Islet precursor cell (in vitro differentiated cells): ENCODE results near the gene ZNF569.
"Not testable (repeated sequence)": the region's sequence is repeated elsewhere in the genome, so short reads cannot be mapped to it uniquely, and the experiment has no call there.

Experiments
- DNase-seq: peaks from one replicate; pipeline ENCODE4 v3.0.0-alpha.2; 2018

The ZNF569 gene

DNA sequence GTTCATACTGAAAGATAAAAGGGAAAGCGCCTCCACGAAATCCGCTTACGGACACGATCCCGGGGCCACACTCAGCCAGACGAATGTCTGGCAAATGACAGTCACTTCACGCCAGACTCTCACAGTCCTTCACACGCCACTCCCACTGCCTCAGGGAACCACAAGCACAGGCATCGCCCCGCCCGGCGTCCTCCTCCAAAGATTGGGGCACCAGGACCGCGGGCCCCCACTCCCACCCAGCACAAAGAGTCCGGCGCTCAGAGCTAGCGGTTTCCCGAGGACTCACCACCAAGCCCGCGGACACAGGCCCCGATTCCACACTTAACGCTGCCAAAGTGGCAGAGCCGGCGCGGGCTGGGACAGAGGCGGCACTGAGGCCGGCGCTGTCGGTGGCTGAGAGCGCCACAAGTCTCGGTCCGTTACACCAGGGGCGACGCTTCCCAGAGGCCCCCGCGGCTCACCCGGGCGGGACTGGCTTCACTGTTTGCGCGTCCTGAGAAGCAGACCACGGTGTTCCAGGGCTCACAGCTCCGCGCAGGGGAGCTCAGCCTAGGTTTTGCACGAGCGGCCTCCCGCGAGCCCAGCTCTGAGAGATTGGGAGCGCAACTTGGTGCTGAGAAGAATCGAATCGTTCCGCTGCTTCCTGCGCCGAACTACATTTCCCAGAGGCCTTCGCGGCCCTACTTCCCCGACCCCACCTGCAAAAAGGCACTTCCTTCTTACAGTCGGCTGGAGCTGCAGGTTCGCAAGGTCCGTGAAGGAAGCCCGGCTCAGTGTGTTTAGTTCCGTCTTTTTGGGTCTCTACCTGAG lies at the start of gene ZNF569:
TSS of gene ZNF569 (minus strand) at position 647 of the 810 bp plus-strand sequence. CDS start 22,523 bp downstream, outside the sequence.
- DNase-seq = peak; percentile 95

DNA sequence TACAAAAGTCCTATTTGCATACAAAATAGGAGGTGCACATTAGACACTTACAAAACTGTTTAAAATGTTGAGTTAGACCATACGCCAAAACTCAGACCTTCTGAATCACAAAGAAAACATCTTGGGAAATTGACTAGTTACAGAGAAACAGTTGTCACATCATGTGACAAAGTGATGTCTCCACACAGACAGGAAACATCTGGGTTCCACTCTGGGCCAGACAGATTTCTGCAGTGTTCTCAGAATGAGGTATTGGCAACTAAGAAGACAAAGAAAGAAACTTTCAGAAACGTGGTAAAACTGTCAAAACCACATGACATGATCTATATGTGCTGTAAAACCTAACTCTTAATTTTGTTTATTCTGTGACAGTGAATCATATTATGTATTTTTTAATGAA lies 46.2 kb upstream of the ZNF569 start:
- DNase-seq = no peak

GRCh38 chr19:37511821-37512220 lies 44.6 kb upstream of the ZNF569 start:
- no peak for DNase-seq

DNA sequence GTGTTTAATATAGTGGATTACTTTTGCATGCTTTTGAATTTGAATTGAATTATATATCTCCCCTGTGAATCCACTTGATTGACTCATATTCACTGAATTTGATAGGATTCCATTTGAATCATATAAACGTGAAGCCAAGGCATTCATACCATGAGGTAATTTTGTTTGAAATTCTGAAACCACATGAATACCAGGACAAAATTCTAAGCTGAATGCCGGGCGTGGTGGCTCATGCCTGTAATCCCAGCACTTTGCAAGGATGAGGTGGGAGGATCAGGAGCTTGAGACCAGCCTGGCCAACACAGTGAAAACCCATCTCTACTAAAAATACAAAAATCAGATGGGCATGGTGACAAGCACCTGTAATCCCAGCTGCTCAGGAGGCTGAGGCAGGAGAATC lies 43.9 kb upstream of the ZNF569 start:
- no peak for DNase-seq

GRCh38 chr19:37507167-37507464 lies 39.9 kb upstream of the ZNF569 start:
- DNase-seq = no peak

DNA sequence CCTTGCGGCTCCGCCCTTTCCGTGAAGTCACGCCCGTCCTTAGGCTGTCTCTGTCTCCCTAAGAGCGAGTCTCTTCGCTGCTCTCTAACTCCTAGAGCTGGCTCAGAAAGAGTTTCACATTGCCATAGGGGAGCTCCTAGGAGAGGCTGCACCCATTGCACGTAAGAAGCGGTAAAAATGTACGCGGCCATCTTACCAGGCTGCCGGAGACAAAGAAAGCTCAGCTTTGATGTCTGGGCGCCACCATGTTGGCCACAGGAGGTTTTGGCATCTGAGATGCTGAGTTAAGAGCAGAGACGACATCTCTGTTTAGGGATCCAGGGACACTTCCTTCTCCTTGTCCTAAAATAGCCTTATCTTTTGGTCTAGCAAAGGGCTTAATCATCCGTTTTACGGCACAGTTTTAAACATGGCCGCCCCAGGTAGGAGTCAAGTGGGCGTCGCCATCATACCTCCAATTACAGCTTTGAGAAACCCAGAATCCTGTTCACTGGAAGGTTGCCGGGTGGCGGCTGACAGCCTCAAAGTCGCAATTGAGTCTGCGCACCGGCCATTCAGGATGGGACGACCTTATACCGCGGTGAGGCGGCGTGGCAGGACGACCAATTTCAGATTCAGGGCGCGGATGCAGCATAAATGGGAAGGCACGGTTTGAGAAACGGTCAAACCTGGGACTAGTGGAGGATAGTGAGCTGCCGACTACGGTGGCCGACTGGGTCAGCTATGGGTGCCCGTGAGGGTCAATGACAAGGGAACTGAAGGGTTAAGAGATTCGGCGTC lies 39.3 kb upstream of the ZNF569 start, which contains the start of gene ZNF793:
TSS of gene ZNF793 (plus strand) at position 553 of the 780 bp plus-strand sequence. CDS start 16,501 bp downstream, outside the sequence.
- DNase-seq = peak; percentile 89

DNA sequence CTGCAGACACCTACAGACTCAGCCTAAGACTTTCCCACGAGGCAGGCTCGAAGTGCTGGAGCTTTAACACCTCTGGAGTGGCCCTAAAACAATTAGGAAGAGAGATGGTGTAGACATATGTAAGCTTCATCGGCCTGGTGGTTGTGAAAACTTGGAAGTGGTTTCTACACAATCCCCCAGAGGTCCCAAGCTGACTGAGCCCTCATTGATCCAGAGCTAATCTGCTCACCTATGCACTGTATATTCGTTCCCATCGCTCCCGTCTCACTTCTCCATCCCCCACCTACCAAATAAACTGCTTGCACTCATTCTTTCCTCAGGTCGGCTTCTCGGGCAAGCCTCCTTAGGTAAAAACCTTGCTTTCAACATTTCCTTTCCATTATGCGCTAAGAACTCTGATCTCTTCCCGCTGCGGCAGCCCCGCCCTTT lies 38.7 kb upstream of the ZNF569 start:
- DNase-seq = no peak

- no peak for DNase-seq
Observed at GRCh38 chr19:37492213-37492612, 25.0 kb upstream of the ZNF569 start.

GRCh38 chr19:37484406-37485168 lies 17.3 kb upstream of the ZNF569 start:
- no peak for DNase-seq

- no peak for DNase-seq
Observed at GRCh38 chr19:37472165-37472564, 4.9 kb upstream of the ZNF569 start.

DNA sequence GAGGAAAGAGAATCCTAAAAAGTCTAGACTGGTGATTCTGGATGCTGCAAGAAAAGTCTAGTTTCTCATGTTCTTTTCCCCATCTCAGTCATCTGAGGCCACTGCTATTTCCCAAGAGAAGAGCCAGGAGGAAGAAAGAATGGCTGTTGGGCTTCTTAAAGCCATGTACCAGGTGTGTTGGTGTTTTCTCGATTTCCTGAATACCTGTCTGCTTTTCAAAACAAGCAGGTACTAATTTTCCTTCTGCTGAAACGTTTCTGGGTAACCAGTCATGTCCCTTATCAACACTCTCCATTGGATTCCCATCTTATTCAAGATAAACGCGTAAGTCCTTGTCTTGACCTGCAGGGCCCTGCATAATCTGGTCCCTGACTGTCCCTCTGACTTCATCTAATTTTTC lies 3.0 kb upstream of the ZNF569 start:
- no peak for DNase-seq

DNA sequence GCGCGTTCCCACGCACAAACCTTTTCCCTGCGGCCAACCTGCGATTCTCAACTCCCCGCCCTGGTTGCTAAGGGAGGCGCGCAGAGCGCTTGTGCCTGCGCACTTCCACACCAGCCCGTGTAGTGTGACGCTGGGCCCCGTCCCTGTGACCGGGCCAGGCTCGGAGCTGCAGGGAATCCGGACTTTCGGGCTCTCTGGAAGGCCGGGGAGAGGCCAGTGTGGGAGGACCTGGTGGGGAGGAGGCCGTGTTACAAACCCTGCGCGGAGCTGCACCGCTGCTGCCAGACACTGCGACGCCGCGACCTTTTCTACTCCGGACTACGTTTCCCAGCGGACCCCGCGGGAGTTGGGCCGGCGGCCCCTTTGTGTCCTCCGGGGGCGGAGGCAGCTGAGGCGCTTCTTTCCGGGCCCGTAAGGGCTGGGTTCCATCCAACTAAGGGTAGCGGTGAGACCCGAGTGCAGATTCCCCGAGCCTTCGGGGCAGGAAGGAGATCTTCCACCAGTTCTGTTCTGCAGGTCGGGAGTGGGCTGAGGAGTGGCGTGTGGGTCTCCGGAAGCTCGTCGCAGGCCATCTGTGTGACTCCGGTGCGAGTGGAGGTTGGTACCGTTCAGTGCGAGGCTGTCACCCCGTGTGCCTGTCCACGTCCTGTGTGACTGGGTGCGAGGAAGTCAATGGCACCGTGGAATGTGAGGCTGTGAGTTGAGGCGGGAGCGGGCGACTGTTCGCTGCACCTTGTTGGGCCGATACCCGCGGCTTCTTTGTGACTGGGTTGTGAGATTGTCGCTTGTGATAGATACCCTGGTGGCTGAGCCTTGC lies 1.9 kb upstream of the ZNF569 start, which contains the start of gene ZNF570:
TSS of gene ZNF570 (plus strand) at position 396 of the 817 bp plus-strand sequence. CDS start 999 bp downstream, outside the sequence.
- DNase-seq = peak; percentile 94

DNA sequence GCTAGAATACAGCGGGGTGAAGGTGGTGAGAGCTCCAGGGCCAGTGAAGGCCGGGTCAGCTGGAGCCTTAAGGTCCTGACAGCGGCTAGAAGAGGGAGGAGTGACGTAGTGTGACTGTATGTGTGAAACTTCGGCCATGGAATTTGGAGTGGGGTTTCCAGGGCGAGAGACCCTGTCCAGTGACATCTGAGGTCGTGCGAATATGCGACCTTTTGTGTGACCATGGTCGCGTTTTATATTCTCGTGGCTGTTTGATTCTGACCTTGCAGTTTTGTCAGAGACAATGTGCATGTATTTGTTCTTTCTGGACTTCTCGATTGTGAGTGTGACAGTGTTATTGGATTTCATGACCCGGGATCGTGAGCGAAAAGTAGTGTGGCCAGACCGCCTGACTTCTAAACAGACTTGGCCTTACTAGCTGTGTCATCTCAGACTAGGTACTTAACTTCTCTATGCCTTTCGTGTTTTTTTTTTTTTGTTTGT lies 405 bp upstream of the ZNF569 start:
- no peak for DNase-seq

DNA sequence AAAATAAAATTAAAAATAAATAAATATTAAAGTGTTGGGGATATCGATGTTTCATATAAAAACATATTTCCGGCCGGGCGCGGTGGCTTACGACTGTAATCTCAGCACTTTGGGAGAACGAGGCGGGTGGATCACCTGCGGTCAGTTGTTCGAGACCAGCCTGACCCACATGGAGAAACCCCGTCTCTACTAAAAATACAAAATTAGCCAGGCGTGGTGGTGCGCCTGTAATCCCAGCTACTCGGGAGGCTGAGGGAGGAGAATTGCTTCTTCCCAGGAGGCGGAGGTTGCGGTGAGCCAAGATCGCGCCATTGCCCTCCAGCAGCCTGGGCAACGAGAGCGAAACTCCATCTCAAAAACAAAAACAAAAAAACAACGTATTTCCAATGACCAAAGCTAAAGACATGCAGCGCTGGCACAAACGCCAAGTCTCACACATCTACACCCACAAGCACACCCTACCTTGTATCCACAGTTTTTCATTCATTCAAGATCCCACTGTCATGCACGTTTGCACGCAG lies 907 bp downstream of the ZNF569 start:
- DNase-seq = no peak

GRCh38 chr19:37452500-37453245 lies 14.6 kb downstream of the ZNF569 start:
- no peak for DNase-seq

GRCh38 chr19:37413313-37414084 lies 53.7 kb downstream of the ZNF569 start:
- no peak for DNase-seq

DNA sequence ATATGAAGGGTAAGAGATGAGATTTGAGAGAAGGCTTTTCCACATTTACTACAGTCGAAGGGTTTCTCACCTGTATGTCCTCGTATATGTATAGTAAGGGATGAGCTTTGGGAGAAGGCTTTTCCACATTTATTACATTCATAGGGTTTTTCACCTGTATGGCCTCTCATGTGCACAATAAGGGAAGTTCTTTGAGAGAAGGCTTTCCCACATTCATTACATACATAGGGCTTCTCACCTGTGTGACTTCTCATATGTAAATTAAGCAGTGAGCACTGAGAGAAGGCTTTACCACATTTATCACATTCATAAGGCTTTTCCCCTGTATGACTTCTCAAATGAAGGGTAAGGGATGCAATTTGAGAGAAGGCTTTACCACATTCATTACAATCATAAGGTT lies 54.5 kb downstream of the ZNF569 start:
- DNase-seq = no peak

DNA sequence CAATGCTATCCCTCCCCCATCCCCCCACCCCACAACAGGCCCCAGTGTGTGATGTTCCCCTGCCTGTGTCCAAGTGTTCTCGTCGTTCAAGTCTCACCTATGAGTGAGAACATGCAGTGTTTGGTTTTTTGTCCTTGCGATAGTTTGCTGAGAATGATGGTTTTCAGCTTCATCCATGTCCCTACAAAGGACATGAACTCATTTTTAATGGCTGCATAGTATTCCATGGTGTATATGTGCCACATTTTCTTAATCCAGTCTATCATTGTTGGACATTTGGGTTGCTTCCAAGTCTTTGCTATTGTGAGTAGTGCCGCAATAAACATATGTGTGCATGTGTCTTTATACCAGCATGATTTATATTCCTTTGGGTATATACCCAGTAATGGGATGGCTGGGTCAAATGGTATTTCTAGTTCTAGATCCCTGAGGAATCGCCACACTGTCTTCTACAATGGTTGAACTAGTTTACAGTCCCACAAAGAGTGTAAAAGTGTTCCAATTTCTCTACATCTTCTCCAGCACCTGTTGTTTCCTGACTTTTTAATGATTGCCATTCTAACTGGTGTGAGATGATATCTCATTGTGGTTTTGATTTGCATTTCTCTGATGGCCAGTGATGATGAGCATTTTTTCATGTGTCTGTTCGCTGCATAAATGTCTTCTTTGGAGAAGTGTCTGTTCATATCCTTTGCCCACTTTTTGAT lies 61.0 kb downstream of the ZNF569 start:
- DNase-seq = not testable (repeated sequence)

GRCh38 chr19:37403403-37403802 lies 63.8 kb downstream of the ZNF569 start:
- no peak for DNase-seq

- DNase-seq = no peak
Observed at GRCh38 chr19:37401078-37401477, 66.2 kb downstream of the ZNF569 start.
